SU-DHL-6 (cell line): ENCODE data around the gene ABCC4.

ENCODE experiments used
- H2AFZ ChIP-seq: fragments of 200-600 bp; sonication (generic); 2 replicates; pipeline ENCODE4 v1.6.1; 2014; ENCODE audit warnings: low read depth, mild to moderate bottlenecking, moderate library complexity, mixed read lengths, antibody characterized with exemption, low read length; ENCODE audit not compliant: severe bottlenecking
- H3F3A ChIP-seq: fragments of 200-600 bp; shearing (Covaris generic); 2 replicates; pipeline ENCODE4 v1.6.0; 2016; ENCODE audit warnings: antibody characterized with exemption, mild to moderate bottlenecking; ENCODE audit not compliant: insufficient read depth
- H3K27ac ChIP-seq: fragments of 200-600 bp; sonication (generic); 2 replicates; pipeline ENCODE4 v1.5.1; 2016; ENCODE audit warnings: low read depth, mild to moderate bottlenecking, low read length, moderate library complexity, mixed read lengths
- H3K27me3 ChIP-seq: fragments of 200-600 bp; sonication (generic), shearing (Covaris generic); 2 replicates; pipeline ENCODE4 v1.6.0; 2014; ENCODE audit warnings: mild to moderate bottlenecking, low read length
- H3K36me3 ChIP-seq: fragments of 200-600 bp; sonication (generic); 2 replicates; pipeline ENCODE4 v1.6.1; 2014; ENCODE audit warnings: mild to moderate bottlenecking, low read length, mixed read lengths
- H3K4me2 ChIP-seq: fragments of 300-600, 200-600 bp; shearing (Covaris generic), sonication (generic); 2 replicates; pipeline ENCODE4 v1.6.0; 2014; ENCODE audit warnings: low read length, low read depth, mild to moderate bottlenecking; ENCODE audit not compliant: poor library complexity, severe bottlenecking
- H3K4me3 ChIP-seq: fragments of 200-600 bp; sonication (generic); 2 replicates; pipeline ENCODE4 v1.5.1; 2014; ENCODE audit warnings: antibody characterized with exemption, low read length, mild to moderate bottlenecking, mixed read lengths; ENCODE audit not compliant: insufficient read depth, poor library complexity, severe bottlenecking
- H3K79me2 ChIP-seq: fragments of 200-600 bp; sonication (generic); 2 replicates; pipeline ENCODE4 v1.6.1; 2014; ENCODE audit warnings: mild to moderate bottlenecking, low read length, moderate library complexity; ENCODE audit not compliant: insufficient read depth
- H3K9ac ChIP-seq: fragments of 200-600 bp; sonication (generic); 2 replicates; pipeline ENCODE4 v1.7.0; 2014; ENCODE audit warnings: mild to moderate bottlenecking, low read length
- H3K9me2 ChIP-seq: fragments of 200-600 bp; sonication (generic); replicated peaks from 2 replicates; pipeline ENCODE4 v1.6.1; 2014; ENCODE audit warnings: low read length; ENCODE audit not compliant: insufficient read depth
- H3K9me3 ChIP-seq: fragments of 200-600 bp; sonication (generic); 2 replicates; pipeline ENCODE4 v1.6.1; 2014; ENCODE audit warnings: low read length, mixed read lengths; ENCODE audit not compliant: insufficient read depth
- H4K20me1 ChIP-seq: fragments of 200-600 bp; sonication (generic); 2 replicates; pipeline ENCODE4 v1.6.1; 2014; ENCODE audit warnings: low read depth, mild to moderate bottlenecking, antibody characterized with exemption, low read length, moderate library complexity, mixed read lengths
- CTCF ChIP-seq: fragments of 200-600 bp; sonication (generic); IDR thresholded peaks from one replicate; pipeline ENCODE4 v1.5.1; 2017; ENCODE audit warnings: antibody characterized with exemption, mild to moderate bottlenecking, low read length, moderate library complexity; ENCODE audit not compliant: insufficient read depth, poor library complexity, severe bottlenecking
- EZH2phosphoT487 ChIP-seq: fragments of 200-600 bp; sonication (generic), shearing (Covaris generic); conservative IDR thresholded peaks from 2 replicates; pipeline ENCODE4 v1.6.1; 2018; ENCODE audit warnings: mild to moderate bottlenecking, antibody characterized with exemption, low read length, moderate library complexity, mixed read lengths

Gene ABCC4

GRCh38 chr13:95117092-95117491 is 184.2 kb downstream of the ABCC4 start:
- no peaks in the 10 kb centered on the region for H3K36me3 ChIP-seq
- no peaks in the 10 kb centered on the region for H3K27me3 ChIP-seq
- H3K79me2 ChIP-seq: no peaks in the 10 kb centered on the region
- no peaks in the 10 kb centered on the region for H4K20me1 ChIP-seq
- no peak overlapping the region for H3K4me2 ChIP-seq
- TF ChIP-seq CTCF: no peak
- no peak for TF ChIP-seq EZH2phosphoT487
- no peaks in the 10 kb centered on the region for H3K9me3 ChIP-seq
- no peaks in the 10 kb centered on the region for H3K9me2 ChIP-seq
- no peak overlapping the region for H3K27ac ChIP-seq
- H3F3A ChIP-seq: no peaks in the 10 kb centered on the region
- no peak overlapping the region for H3K9ac ChIP-seq
- H2AFZ ChIP-seq: no peak overlapping the region
- no peak overlapping the region for H3K4me3 ChIP-seq

- no peak overlapping the region for H3K4me3 ChIP-seq
- H3K79me2 ChIP-seq: no peaks in the 10 kb centered on the region
- H3K36me3 ChIP-seq: no peaks in the 10 kb centered on the region
- H3K9ac ChIP-seq: no peak overlapping the region
- no peaks in the 10 kb centered on the region for H4K20me1 ChIP-seq
- no peaks in the 10 kb centered on the region for H3K9me3 ChIP-seq
- TF ChIP-seq EZH2phosphoT487: no peak
- TF ChIP-seq CTCF: no peak
- no peak overlapping the region for H3K27ac ChIP-seq
- H2AFZ ChIP-seq: no peak overlapping the region
- H3K9me2 ChIP-seq: no peaks in the 10 kb centered on the region
- no peaks in the 10 kb centered on the region for H3K27me3 ChIP-seq
- H3F3A ChIP-seq: no peaks in the 10 kb centered on the region
- H3K4me2 ChIP-seq: no peak overlapping the region
These were observed 185.7 kb downstream of the ABCC4 start for GRCh38 chr13:95115525-95115924.

GRCh38 chr13:95113601-95114000 is 187.7 kb downstream of the ABCC4 start:
- Histone ChIP-seq H3K79me2 (no peaks in the 10 kb centered on the region), H3F3A (no peaks in the 10 kb centered on the region)

More at GRCh38 chr13:95113601-95114000, 187.7 kb downstream of the ABCC4 start:
- Histone ChIP-seq H3K9me3 (no peaks in the 10 kb centered on the region), H4K20me1 (no peaks in the 10 kb centered on the region), H2AFZ (no peak overlapping the region), H3K4me2 (no peak overlapping the region), H3K9me2 (no peaks in the 10 kb centered on the region), H3K4me3 (no peak overlapping the region), H3K27ac (no peak overlapping the region), H3K9ac (no peak overlapping the region), H3K36me3 (no peaks in the 10 kb centered on the region), H3K27me3 (no peaks in the 10 kb centered on the region)
- TF ChIP-seq CTCF (no peak), EZH2phosphoT487 (no peak)
